Calu3 (cell line): ENCODE data around the gene CCDC59. TPM values are rescaled to one million over a fixed set of nuclear protein-coding genes. Genes with fewer than 3 reads are reported as not detected.

Experiments
- BruUV-seq: library from RNA; stranded (reverse); fragments of 400-500 nt; replicated peaks from 2 replicates; lab custom pipeline; 2021; lab: Mats Ljungman, UMichigan
- CTCF ChIA-PET: fragments of 300-600 bp; sonication (Branson Sonifier 250); formaldehyde crosslinking; loops from one replicate; lab custom pipeline; 2022; ENCODE audit warnings: antibody characterized with exemption; lab: Charles Lee
- DNase-seq: peaks from one replicate; pipeline ENCODE4 v3.0.0; 2022
- H3K27ac Mint-ChIP-seq: one replicate; pipeline ENCODE4 v1.8.0; 2022; ENCODE audit warnings: mixed read lengths; ENCODE audit not compliant: unreplicated experiment
- H3K27me3 Mint-ChIP-seq: one replicate; pipeline ENCODE4 v1.8.0; 2022; ENCODE audit warnings: mixed read lengths; ENCODE audit not compliant: unreplicated experiment
- H3K36me3 Mint-ChIP-seq: one replicate; pipeline ENCODE4 v1.8.0; 2022; ENCODE audit warnings: mild to moderate bottlenecking, moderate library complexity, mixed read lengths; ENCODE audit not compliant: insufficient read depth, unreplicated experiment
- H3K4me1 Mint-ChIP-seq: one replicate; pipeline ENCODE4 v1.8.0; 2022; ENCODE audit warnings: mild to moderate bottlenecking, low read depth, mixed read lengths; ENCODE audit not compliant: unreplicated experiment
- H3K4me3 Mint-ChIP-seq: one replicate; pipeline ENCODE4 v1.8.0; 2022; ENCODE audit warnings: mild to moderate bottlenecking, low read depth, moderate library complexity, mixed read lengths; ENCODE audit not compliant: unreplicated experiment
- H3K9me3 Mint-ChIP-seq: one replicate; pipeline ENCODE4 v1.8.0; 2022; ENCODE audit warnings: low read depth, mixed read lengths; ENCODE audit not compliant: unreplicated experiment
- intact Hi-C: fragments of 100-400 bp; cut with micrococcal nuclease; formaldehyde crosslinking; loops from one replicate; pipeline ENCODE4 v1.10.0; 2022; ENCODE audit not compliant: unreplicated experiment
- total RNA-seq: library from RNA; stranded (reverse); gene quantifications from 2 replicates; pipeline ENCODE4 v1.2.3, GENCODE V29; 2022
- TF ChIP-seq, protein P1 (sequence below): fragments of 200-600 bp; IDR thresholded peaks from one replicate; pipeline ENCODE4 v1.8.0; 2022; ENCODE audit warnings: antibody characterized with exemption; ENCODE audit not compliant: unreplicated experiment

Gene CCDC59
- total RNA-seq, 1 experiment from 2014 or later: 55.8 TPM

- Mint-ChIP-seq H3K4me3 (no peak overlapping the region), H3K27me3 (no peaks in the 10 kb centered on the region), H3K4me1 (no peaks in the 10 kb centered on the region), H3K27ac (no peak overlapping the region), H3K9me3 (no peaks in the 10 kb centered on the region), H3K36me3 (no peaks in the 10 kb centered on the region)
- intact Hi-C loops: no loop called here
- BruUV-seq: no TSS peak
- DNase-seq: no peak
- CTCF ChIA-PET: interaction anchor here (0.8 kb wide), 1 partner anchor 118 kb away, joined by 3 read pairs; no protein-coding TSS in a partner anchor
- TF ChIP-seq, protein P1, sequence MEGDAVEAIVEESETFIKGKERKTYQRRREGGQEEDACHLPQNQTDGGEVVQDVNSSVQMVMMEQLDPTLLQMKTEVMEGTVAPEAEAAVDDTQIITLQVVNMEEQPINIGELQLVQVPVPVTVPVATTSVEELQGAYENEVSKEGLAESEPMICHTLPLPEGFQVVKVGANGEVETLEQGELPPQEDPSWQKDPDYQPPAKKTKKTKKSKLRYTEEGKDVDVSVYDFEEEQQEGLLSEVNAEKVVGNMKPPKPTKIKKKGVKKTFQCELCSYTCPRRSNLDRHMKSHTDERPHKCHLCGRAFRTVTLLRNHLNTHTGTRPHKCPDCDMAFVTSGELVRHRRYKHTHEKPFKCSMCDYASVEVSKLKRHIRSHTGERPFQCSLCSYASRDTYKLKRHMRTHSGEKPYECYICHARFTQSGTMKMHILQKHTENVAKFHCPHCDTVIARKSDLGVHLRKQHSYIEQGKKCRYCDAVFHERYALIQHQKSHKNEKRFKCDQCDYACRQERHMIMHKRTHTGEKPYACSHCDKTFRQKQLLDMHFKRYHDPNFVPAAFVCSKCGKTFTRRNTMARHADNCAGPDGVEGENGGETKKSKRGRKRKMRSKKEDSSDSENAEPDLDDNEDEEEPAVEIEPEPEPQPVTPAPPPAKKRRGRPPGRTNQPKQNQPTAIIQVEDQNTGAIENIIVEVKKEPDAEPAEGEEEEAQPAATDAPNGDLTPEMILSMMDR: no peak
Observed at GRCh38 chr12:82398879-82399278, 40.7 kb upstream of the CCDC59 start.

- no TSS peak for BruUV-seq
- CTCF ChIA-PET: interaction anchor here (0.6 to 0.8 kb wide), 4 partner anchors 140 to 301 kb away, joined by 4 to 17 read pairs (median 8); no protein-coding TSS in a partner anchor
- TF ChIP-seq, protein P1: no peak
- DNase-seq: peak; percentile 20
- Mint-ChIP-seq H3K27me3 (no peaks in the 10 kb centered on the region), H3K4me3 (no peak overlapping the region), H3K27ac (no peak overlapping the region), H3K36me3 (no peaks in the 10 kb centered on the region), H3K9me3 (no peaks in the 10 kb centered on the region), H3K4me1 (no peaks in the 10 kb centered on the region)
- intact Hi-C loops: loop anchor here (1.0 to 10.0 kb wide), 4 partner anchors 133 to 301 kb away; partner anchors contain the start of gene TMTC2
Observed at GRCh38 chr12:82383930-82384552, 25.9 kb upstream of the CCDC59 start.

- H3K4me3 Mint-ChIP-seq: no peak overlapping the region
- CTCF ChIA-PET: interaction anchor here (1.5 kb wide), 1 partner anchor 248 kb away, joined by 3 read pairs; no protein-coding TSS in a partner anchor
Observed at GRCh38 chr12:82378997-82379396, 20.8 kb upstream of the CCDC59 start.

DNA sequence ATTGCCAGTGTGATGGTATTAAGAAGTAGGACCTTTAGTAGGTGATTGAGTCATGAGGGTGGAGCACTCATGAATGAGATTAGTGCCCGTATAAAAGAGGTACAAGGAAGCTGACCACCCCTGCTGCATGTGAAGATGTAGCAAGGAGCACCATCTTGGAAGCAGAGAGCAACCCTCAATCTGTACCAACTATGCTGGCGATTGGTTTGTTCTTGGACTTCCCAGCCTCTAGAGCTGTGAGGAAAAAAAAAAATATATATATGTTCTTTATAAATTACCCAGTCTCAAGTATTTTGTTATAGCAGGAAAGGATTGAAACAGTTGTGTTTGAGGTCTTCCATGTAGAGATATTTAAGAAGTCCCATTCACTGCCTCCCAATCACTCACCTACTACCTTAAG lies 17.0 kb upstream of the CCDC59 start:
- Mint-ChIP-seq H3K9me3 (peaks cover 3% of the 10 kb centered on the region), H3K36me3 (no peaks in the 10 kb centered on the region), H3K4me3 (no peak overlapping the region), H3K27me3 (no peaks in the 10 kb centered on the region), H3K27ac (no peak overlapping the region), H3K4me1 (no peaks in the 10 kb centered on the region)
- TF ChIP-seq, protein P1: no peak
- DNase-seq: no peak
- intact Hi-C loops: no loop called here
- no TSS peak for BruUV-seq
- CTCF ChIA-PET: no interaction called here

More at GRCh38 chr12:82378997-82379396, 20.8 kb upstream of the CCDC59 start:
- H3K9me3 Mint-ChIP-seq: no peaks in the 10 kb centered on the region
- no TSS peak for BruUV-seq
- no peaks in the 10 kb centered on the region for H3K27me3 Mint-ChIP-seq
- TF ChIP-seq, protein P1: no peak
- no peak overlapping the region for H3K27ac Mint-ChIP-seq
- intact Hi-C loops: no loop called here
- no peaks in the 10 kb centered on the region for H3K4me1 Mint-ChIP-seq
- DNase-seq: no peak
- no peaks in the 10 kb centered on the region for H3K36me3 Mint-ChIP-seq
